Right cardiac atrium (tissue), 5 donors: ENCODE measurements around the gene TMEM240. TPM values are rescaled to one million over a fixed set of nuclear protein-coding genes. Genes with fewer than 3 reads are reported as not detected.
A peak's percentile ranks its signal among the peaks of the same experiment; 100 is the strongest.
"Not testable (repeated sequence)": the region's sequence is repeated elsewhere in the genome, so short reads cannot be mapped to it uniquely, and the experiment has no call there.

Source experiments
- ATAC-seq, 2 donors: fragments of 200-7000 bp; cut with Tn5 transposase; one replicate each; pipeline versions ENCODE4 v1.8.0 to v1.9.1; 2020; ENCODE audit warnings: moderate library complexity in 2 of 2, mild to moderate bottlenecking in 1 of 2
- DNase-seq, 3 donors: peaks; one replicate each; pipeline ENCODE4 v3.0.0-alpha.2; 2020
- H3K27ac ChIP-seq: one replicate; pipeline ENCODE4 v1.5.1; 2013; ENCODE audit warnings: mild to moderate bottlenecking, low read length, control low read depth, moderate library complexity
- H3K27me3 ChIP-seq: one replicate; pipeline ENCODE4 v1.6.1; 2013; ENCODE audit not compliant: control insufficient read depth, insufficient read depth
- H3K4me1 ChIP-seq: one replicate; pipeline ENCODE4 v1.6.1; 2013; ENCODE audit warnings: low read length; ENCODE audit not compliant: control insufficient read depth, insufficient read depth
- H3K4me3 ChIP-seq: one replicate; pipeline ENCODE4 v1.5.1; 2013; ENCODE audit warnings: low read length, control low read depth
- H3K9me3 ChIP-seq: one replicate; pipeline ENCODE4 v1.6.1; 2013; ENCODE audit warnings: low read length; ENCODE audit not compliant: control insufficient read depth
- WGBS: extraction: QIAGEN DNeasy Blood & Tissue Kit; methylation state at CpG from one replicate; pipeline ENCODE4 v1.1.7; 2013; 5-methylcytosine and 5-hydroxymethylcytosine counted together
- intact Hi-C, 4 donors: fragments of 100-400 bp; cut with DNase I; formaldehyde crosslinking; loops; one replicate each; pipeline versions ENCODE4 v1.11.0 to v1.14.0; 2022 to 2023
- polyA plus RNA-seq: library from polyadenylated mRNA; stranded (reverse); fragments of 200-250 nt; gene quantifications from one replicate; pipeline ENCODE4 v1.2.3, GENCODE V29; 2013
- total RNA-seq, 4 donors: library from RNA; stranded (reverse); fragmentation: NEBNext Ultra II Directional; extraction: Animal tissue kit (Norgen Biotek cat#: 25700); gene quantifications; one replicate each; pipeline ENCODE4 v1.2.1, GENCODE V29; 2021
- donor health status: healthy with polysubstance abuse.
- donor health status: DM: no; HTN: yes; CAD: no.
- donor health status: DM: no; HTN: no; CAD: no.
- donor health status: DM: no; HTN: yes; CAD: no; lungs with severe emphysema.
- donor health status: DM: yes; HTN: yes; CAD: no.

The TMEM240 gene
- total and polyA plus RNA-seq, 5 donors: 7.3 to 10.4 (median 8.0) TPM

DNA sequence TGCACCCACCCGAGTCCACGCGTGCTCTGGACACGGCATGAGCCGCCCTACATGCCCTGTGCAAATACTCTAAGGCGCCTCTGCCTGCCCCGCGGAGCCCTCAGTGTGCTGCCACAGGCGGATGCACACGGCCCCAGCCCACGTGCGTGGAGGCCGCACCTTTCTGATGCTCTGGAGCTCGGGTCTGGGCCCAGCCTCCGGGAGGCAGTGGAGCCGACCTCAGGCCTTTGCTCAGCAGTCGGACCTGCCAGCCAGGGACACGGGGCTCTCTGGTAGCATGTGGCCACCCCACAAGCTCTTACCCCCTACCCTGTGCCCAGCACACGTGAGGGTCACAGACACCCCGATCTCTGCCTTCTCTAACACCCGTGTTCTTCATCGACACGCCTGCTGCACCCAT is 2.1 kb downstream of the TMEM240 start:
- Histone ChIP-seq H3K27me3 (no peaks in the 10 kb centered on the region), H3K4me1 (peaks cover 5% of the 10 kb centered on the region), H3K27ac (no peak overlapping the region), H3K9me3 (no peaks in the 10 kb centered on the region), H3K4me3 (no peak overlapping the region)
- no peak for ATAC-seq
- peak in 2 of 3 donors; percentile 50 to 53 for DNase-seq
- intact Hi-C loops: no loop called here
- WGBS: 94% methylated on average over 23 of the region's 23 CpGs

DNA sequence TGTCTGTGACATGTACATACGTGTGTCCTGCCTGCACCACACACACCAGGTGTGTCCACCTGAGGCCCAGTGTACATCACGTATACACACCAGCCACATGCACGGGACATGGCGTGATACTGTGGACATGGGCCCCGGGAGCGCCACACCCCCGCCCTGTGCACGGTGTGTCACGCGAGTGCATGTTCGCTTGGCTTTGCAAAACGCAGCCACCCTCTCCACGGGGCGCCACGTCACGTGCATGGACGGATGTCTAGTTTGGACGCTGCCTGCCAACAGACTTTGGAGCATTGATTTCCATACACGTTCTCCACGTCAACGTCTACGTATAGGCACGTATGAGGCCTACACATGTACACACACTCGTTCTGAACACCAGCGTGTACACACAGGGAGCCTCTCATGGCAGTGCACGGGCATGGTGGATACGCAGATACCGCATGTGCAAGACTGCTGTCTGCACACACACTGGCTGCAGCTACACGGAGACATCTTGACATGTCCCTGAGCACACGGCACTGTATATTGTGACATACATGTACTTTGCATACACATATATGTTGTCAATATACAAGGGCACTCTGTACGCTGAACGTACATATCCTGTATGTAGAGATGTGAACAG is 2.7 kb downstream of the TMEM240 start:
- intact Hi-C loops: no loop called here
- H3K4me1 ChIP-seq: peaks cover 5% of the 10 kb centered on the region
- no peak overlapping the region for H3K27ac ChIP-seq
- DNase-seq: no peak
- ATAC-seq: no peak
- 94% methylated on average over 32 of the region's 32 CpGs for WGBS
- no peaks in the 10 kb centered on the region for H3K9me3 ChIP-seq
- H3K27me3 ChIP-seq: no peaks in the 10 kb centered on the region
- no peak overlapping the region for H3K4me3 ChIP-seq

DNA sequence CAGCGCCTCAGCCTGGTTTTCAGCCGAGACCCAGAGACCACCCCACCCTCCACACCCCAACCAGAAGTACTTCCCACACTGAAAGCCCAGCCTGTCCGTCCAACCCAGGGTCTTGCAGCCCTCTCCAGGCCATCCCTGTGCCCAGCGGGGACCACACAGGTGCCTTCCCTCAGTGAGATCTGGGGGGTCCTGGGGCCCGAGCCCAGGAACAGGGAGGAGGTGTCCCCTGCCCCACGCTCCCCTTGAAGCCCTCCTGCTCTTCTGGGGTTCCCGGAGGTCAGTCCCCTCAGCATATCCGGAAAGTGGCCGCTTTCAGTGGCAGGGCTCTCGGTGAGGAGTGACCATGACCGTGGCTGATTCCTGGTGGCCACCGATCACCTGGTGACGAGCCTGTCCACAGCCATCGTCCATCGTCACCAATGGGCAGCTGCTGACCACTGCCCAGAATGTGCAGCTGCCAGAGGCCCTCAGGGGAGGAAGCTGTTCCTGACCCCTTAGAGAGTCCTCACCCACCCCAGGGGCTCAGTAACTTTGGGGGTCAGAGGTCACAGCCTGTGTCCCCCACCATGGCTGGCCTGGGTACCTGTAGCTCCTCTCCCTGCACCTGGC is 3.4 kb downstream of the TMEM240 start:
- ATAC-seq (no peak), DNase-seq (no peak)
- H3K9me3 ChIP-seq: no peaks in the 10 kb centered on the region
- intact Hi-C loops: no loop called here
- H3K27ac ChIP-seq: no peak overlapping the region
- H3K4me3 ChIP-seq: no peak overlapping the region
- WGBS: 88% methylated on average over 15 of the region's 15 CpGs
- H3K27me3 ChIP-seq: no peaks in the 10 kb centered on the region
- peaks cover 5% of the 10 kb centered on the region for H3K4me1 ChIP-seq

DNA sequence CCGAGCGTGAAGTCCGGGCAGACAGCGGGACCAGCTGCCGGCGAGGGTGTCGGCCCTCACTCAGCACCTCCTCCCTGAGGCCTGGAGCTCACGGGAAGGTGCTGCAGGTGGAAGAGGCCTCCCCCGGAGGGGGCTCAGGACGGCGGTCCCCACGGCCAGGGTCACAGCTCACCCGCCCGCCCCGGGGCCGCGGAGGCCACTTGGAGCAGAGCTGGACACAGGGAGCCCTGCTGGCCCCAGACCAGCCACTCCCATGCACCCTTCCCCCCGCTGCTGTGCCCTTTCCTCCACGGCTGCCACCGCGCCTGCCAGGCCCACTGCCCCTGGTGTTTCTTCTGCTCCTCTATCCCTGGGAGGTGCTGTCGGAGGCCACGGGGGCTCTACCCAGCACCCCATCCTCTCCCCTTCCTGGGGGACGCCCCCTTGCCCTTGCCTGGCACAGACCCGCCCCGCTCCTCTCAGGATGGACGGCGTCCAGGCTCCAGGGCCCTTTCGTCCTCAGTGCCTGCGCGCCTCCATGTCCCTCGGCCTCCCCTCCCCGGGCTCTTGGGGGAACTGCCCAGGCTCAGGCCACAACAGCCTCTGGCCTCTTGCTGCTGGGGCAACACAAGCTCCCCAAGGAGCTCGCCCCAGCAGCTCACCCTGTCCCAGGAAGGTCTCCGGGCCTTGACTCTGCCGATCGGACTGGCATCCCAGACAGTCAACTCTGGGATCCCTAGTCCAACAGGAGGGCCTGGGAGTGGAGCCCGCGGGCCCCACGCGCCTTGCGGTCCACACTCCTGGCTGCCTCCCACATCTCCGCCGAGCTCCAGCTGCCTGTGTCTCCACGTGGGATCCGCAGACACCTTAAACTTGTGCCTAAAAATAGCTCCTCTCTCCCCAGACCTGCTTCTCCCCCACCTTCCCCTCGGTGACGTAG is 4.1 kb downstream of the TMEM240 start:
- no peak overlapping the region for H3K27ac ChIP-seq
- DNase-seq: no peak

DNA sequence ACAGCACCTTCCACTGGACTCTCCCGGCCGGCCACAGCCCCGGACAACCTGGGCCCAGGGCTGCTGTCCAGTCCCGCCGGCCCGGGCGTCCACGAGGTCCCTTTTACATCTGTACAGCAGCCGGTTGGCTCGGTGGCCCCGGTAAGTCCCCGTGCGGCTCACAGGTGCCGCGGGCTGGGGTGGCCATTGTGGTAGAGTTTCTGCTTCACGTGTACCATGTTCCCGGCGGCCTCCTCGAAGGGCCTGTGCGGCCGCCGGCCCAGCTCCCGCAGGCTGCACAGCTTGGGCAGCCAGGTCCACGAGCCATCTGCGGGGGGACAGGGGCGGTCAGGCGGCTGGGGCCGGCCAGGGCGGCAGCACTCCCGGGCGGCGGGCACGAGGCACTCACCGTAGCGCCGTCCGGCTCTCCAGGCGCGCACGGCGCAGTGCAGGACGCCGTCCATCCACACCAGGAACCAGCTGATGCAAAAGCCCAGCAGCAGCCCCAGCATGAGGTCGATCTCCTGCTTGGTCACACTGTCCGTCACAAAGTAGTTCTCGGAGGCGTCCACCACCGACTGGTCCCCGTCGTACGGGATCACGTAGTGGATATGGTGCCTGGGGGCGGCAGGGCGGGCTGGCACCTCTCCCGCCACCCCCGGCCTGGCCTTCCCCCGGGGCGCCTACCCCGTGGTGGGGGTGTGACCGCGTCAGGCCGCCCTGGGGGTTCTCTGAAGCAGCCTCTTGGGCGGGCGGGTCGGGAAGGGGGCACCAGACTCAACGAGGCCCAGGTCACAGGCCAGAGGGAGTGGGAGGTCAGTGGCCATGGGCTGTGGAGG is 5.0 kb downstream of the TMEM240 start:
- Histone ChIP-seq H3K4me1 (peaks cover 2% of the 10 kb centered on the region), H3K27me3 (no peaks in the 10 kb centered on the region), H3K4me3 (no peak overlapping the region), H3K27ac (no peak overlapping the region), H3K9me3 (no peaks in the 10 kb centered on the region)
- DNase-seq: peak in 1 of 3 donors; percentile 53
- ATAC-seq: no peak
- 94% methylated on average over 66 of the region's 66 CpGs for WGBS
- intact Hi-C loops: no loop called here

More for the DNA sequence above, 4.1 kb downstream of the TMEM240 start:
- intact Hi-C loops: no loop called here
- 82% methylated on average over 48 of the region's 48 CpGs for WGBS
- Histone ChIP-seq H3K4me1 (peaks cover 5% of the 10 kb centered on the region), H3K9me3 (no peaks in the 10 kb centered on the region), H3K27me3 (no peaks in the 10 kb centered on the region), H3K4me3 (no peak overlapping the region)
- no peak for ATAC-seq

DNA sequence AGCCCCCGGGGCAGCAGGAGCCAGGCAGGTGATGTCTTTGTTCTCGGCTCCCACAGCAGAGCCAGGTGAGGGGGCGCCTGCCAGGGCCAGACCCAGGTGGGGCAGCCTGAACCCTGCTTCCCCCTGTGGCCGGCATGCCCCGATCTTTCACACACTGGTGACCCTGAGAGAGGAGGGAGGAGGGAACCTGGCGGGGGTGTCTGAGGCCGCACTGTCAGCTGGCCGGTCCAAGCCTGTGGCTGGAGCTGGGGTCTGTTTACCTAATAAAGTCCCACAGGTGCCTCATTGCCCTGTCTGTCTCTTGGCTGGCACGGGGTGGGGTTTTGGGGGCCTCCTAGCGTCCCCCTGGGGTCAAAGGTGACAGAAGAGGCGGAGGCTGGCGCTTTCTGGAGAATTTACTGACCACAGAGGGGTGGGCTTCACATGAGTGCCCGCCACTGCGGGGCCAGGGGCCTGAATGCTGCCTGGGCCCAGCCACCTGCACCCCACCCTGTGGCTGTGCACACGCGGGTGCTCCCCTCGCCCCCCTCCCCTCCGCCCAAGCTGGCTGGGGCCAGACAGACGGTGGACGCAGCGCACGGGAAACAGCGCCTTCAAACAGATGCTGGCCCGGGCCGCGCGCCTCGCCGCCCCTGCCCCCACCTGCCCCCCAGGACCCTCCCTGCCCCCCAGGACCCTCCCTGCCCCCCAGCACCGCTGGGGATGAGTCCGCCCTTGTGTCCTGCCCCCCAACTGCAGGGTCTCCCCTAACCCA is 5.8 kb downstream of the TMEM240 start:
- WGBS: 89% methylated on average over 31 of the region's 31 CpGs
- DNase-seq (peak in 1 of 3 donors; percentile 53), ATAC-seq (no peak)
- H3K27me3 ChIP-seq: no peaks in the 10 kb centered on the region
- intact Hi-C loops: no loop called here
- no peaks in the 10 kb centered on the region for H3K9me3 ChIP-seq
- no peak overlapping the region for H3K4me3 ChIP-seq
- peaks cover 2% of the 10 kb centered on the region for H3K4me1 ChIP-seq
- H3K27ac ChIP-seq: no peak overlapping the region

DNA sequence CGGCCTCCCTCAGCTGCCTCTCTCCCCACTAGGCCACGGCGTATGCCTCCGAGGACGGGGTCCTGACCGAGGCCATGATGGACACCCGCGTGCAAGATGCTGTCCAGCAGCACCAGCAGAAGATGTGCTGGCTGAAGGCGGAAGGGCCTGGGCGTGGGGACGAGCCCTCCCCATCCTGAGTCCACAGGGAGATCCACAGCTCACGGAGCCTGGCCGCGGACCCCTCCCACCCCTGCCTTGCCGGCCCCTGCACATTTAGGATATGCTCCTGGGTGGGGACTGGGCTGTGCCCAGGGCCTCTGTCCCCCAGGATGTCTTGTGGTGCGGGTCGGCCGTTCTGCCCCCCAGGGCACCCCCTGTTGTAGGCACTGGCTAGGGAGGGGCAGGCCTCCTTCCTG is 6.5 kb downstream of the TMEM240 start:
- H3K27me3 ChIP-seq, H3K27ac ChIP-seq, H3K4me3 ChIP-seq, ATAC-seq, DNase-seq, H3K9me3 ChIP-seq, intact Hi-C loops, H3K4me1 ChIP-seq: not testable (repeated sequence)
- 76% methylated on average over 18 of the region's 18 CpGs for WGBS

DNA sequence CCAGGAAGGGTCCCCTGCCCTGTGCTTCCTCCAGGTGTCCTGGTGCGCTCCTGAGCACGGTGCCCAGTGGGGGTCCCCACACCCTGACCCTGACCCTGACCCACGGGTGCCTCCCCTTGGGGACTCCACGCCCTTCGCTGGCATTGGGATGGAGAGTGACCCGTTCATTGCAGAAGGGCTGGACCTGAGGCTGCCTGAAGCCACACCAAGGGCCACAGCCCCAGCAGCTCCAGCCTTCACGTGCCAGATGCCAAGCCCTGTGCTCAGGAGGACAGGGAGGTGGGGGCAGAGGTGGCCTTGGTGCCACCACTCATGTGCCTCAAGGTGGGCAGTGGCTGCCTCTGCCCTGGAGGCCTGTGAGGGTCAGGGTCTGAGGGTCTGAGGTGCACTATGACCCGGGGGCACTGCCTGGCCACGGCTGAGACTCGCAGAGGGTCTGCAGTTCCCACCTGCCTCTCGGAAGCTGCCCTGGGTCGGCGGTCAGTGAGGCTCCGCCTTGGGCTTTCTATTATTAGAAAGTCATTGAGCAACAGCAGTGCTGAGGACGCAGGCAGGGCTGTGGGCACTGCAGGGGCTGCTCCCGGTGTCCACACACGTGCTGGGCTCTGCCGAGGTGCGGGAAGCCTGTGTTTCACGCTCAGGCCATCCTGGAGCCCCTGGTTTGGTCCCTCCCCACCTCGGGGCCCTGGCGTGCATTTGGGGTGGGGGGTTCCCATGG is 7.1 kb downstream of the TMEM240 start:
- H3K9me3 ChIP-seq, intact Hi-C loops, H3K4me3 ChIP-seq, H3K27me3 ChIP-seq, H3K27ac ChIP-seq, H3K4me1 ChIP-seq: not testable (repeated sequence)
- ATAC-seq (peak; percentile 43 to 46), DNase-seq (peak in 1 of 3 donors; percentile 61)
- 61% methylated on average over 20 of the region's 22 CpGs for WGBS

DNA sequence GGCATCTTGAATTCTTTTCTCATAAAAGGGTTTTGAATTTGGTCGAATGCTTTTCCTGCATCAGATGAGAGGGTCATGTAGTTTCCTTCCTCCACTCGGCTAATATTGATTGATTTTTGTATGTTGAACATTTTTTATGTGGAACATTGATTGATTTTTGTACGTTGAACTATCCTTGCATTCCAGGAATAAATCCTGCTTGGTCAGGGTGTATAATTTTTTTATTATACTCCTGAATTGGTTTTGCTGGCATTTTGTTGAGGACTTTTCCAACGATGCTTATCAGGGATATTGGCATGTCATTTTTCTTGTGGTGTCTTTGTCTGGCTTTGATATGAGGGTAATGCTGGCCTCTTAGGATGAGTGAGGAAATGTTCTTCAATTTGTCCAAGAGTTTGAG is 8.5 kb downstream of the TMEM240 start:
- Histone ChIP-seq H3K4me1 (no peaks in the 10 kb centered on the region), H3K4me3 (no peak overlapping the region), H3K27me3 (no peaks in the 10 kb centered on the region), H3K27ac (no peak overlapping the region), H3K9me3 (no peaks in the 10 kb centered on the region)
- no peak for ATAC-seq
- no peak for DNase-seq
- 93% methylated on average over 4 of the region's 4 CpGs for WGBS
- intact Hi-C loops: no loop called here

DNA sequence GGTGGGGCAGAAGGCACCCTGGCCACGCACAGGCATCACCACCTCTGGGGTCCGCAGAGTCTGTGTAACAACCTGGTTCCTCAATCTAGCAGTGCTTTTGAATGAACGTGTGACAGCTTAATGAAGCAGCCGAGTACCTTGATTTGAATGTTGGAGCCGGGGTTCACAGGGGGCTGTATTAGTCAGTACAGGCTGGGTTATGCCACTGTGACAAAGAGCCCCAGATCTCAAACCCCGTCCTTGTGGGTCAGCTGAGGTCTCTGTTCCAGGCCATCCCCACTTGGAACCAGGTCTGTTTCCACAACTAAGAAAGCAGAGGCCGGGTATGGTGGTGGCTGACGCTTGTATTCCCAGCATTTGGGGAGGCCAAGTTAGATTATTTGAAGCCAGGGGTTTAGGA is 10.5 kb downstream of the TMEM240 start:
- intact Hi-C loops: no loop called here
- WGBS: 98% methylated on average over 8 of the region's 8 CpGs

More for the DNA sequence above, 10.5 kb downstream of the TMEM240 start:
- Histone ChIP-seq H3K4me3 (no peak overlapping the region), H3K4me1 (no peaks in the 10 kb centered on the region), H3K9me3 (no peaks in the 10 kb centered on the region), H3K27ac (no peak overlapping the region), H3K27me3 (no peaks in the 10 kb centered on the region)
- ATAC-seq (no peak), DNase-seq (no peak)
